ENCODE data around the gene AKAP12.
"Not testable (repeated sequence)": the region's sequence is repeated elsewhere in the genome, so short reads cannot be mapped to it uniquely, and the experiment has no call there.

AKAP12 gene

GRCh38 chr6:151351146-151351700 is 111.5 kb downstream of the AKAP12 start:
- DNase-seq (ENCODE audit: low read depth) = no peak
- H3K4me3 ChIP-seq (ENCODE audit: low read depth, low read length) = no peak overlapping the region
- TF ChIP-seq CTCF (IDR thresholded peaks at IDR 0.05; ENCODE audit: low read depth, low read length) = no peak
- TF ChIP-seq POLR2A (IDR thresholded peaks at IDR 0.05; ENCODE audit: extremely low read depth, insufficient read length) = no peak
- no peak for TF ChIP-seq MYC (IDR thresholded peaks at IDR 0.05; ENCODE audit: low read depth, low read length)
- no peak for TF ChIP-seq MAX (IDR thresholded peaks at IDR 0.05; ENCODE audit: low read depth, low read length)

- no peak overlapping the region for H3K4me3 ChIP-seq (ENCODE audit: low read depth, low read length)
- TF ChIP-seq POLR2A (IDR thresholded peaks at IDR 0.05; ENCODE audit: extremely low read depth, insufficient read length) (no peak), MAX (IDR thresholded peaks at IDR 0.05; ENCODE audit: low read depth, low read length) (no peak), MYC (IDR thresholded peaks at IDR 0.05; ENCODE audit: low read depth, low read length) (no peak), CTCF (IDR thresholded peaks at IDR 0.05; ENCODE audit: low read depth, low read length) (no peak)
- DNase-seq (ENCODE audit: low read depth) = no peak
Measured at GRCh38 chr6:151351731-151352130, 112.0 kb downstream of the AKAP12 start.

- TF ChIP-seq CTCF (IDR thresholded peaks at IDR 0.05; ENCODE audit: low read depth, low read length) (no peak), MYC (IDR thresholded peaks at IDR 0.05; ENCODE audit: low read depth, low read length) (no peak), POLR2A (IDR thresholded peaks at IDR 0.05; ENCODE audit: extremely low read depth, insufficient read length) (no peak), MAX (IDR thresholded peaks at IDR 0.05; ENCODE audit: low read depth, low read length) (no peak)
- H3K4me3 ChIP-seq (ENCODE audit: low read depth, low read length) = no peak overlapping the region
- DNase-seq (ENCODE audit: low read depth) = no peak
Measured at GRCh38 chr6:151352410-151353396, 112.9 kb downstream of the AKAP12 start.

- no peak for DNase-seq (ENCODE audit: low read depth)
- H3K4me3 ChIP-seq (ENCODE audit: low read depth, low read length) = no peak overlapping the region
- no peak for TF ChIP-seq MYC (IDR thresholded peaks at IDR 0.05; ENCODE audit: low read depth, low read length)
- no peak for TF ChIP-seq POLR2A (IDR thresholded peaks at IDR 0.05; ENCODE audit: extremely low read depth, insufficient read length)
- no peak for TF ChIP-seq CTCF (IDR thresholded peaks at IDR 0.05; ENCODE audit: low read depth, low read length)
- no peak for TF ChIP-seq MAX (IDR thresholded peaks at IDR 0.05; ENCODE audit: low read depth, low read length)
Measured at GRCh38 chr6:151353795-151354194, 114.0 kb downstream of the AKAP12 start.

- not testable (repeated sequence) for H3K4me3 ChIP-seq (ENCODE audit: low read depth, low read length)
Measured at GRCh38 chr6:151356983-151357382, 117.2 kb downstream of the AKAP12 start.

GRCh38 chr6:151357758-151358436 is 118.1 kb downstream of the AKAP12 start:
- no peak for DNase-seq (ENCODE audit: low read depth)
- TF ChIP-seq MYC (IDR thresholded peaks at IDR 0.05; ENCODE audit: low read depth, low read length) = no peak
- TF ChIP-seq POLR2A (IDR thresholded peaks at IDR 0.05; ENCODE audit: extremely low read depth, insufficient read length) = no peak
- no peak for TF ChIP-seq CTCF (IDR thresholded peaks at IDR 0.05; ENCODE audit: low read depth, low read length)
- TF ChIP-seq MAX (IDR thresholded peaks at IDR 0.05; ENCODE audit: low read depth, low read length) = no peak
- no peak overlapping the region for H3K4me3 ChIP-seq (ENCODE audit: low read depth, low read length)

More at GRCh38 chr6:151356983-151357382, 117.2 kb downstream of the AKAP12 start:
- DNase-seq (ENCODE audit: low read depth) = not testable (repeated sequence)
